ENCODE measurements around the gene GPR17.

GPR17 gene

GRCh38 chr2:127609818-127610217 lies 36.1 kb upstream of the GPR17 start:
- no peak for DNase-seq (ENCODE audit: low spot score)
- no peak for TF ChIP-seq CTCF (IDR thresholded peaks at IDR 0.05; ENCODE audit: extremely low read depth, missing control alignments)

- no peak for TF ChIP-seq CTCF (IDR thresholded peaks at IDR 0.05; ENCODE audit: extremely low read depth, missing control alignments)
- no peak for DNase-seq (ENCODE audit: low spot score)
Measured at GRCh38 chr2:127610561-127610960, 35.4 kb upstream of the GPR17 start.

GRCh38 chr2:127611076-127611925 lies 34.7 kb upstream of the GPR17 start:
- TF ChIP-seq CTCF (IDR thresholded peaks at IDR 0.05; ENCODE audit: extremely low read depth, missing control alignments): no peak

GRCh38 chr2:127612111-127612822 lies 33.7 kb upstream of the GPR17 start:
- no peak for DNase-seq (ENCODE audit: low spot score)
- TF ChIP-seq CTCF (IDR thresholded peaks at IDR 0.05; ENCODE audit: extremely low read depth, missing control alignments): no peak

More at GRCh38 chr2:127611076-127611925, 34.7 kb upstream of the GPR17 start:
- DNase-seq (ENCODE audit: low spot score): no peak

- no peak for TF ChIP-seq CTCF (IDR thresholded peaks at IDR 0.05; ENCODE audit: extremely low read depth, missing control alignments)
- no peak for DNase-seq (ENCODE audit: low spot score)
Measured at GRCh38 chr2:127614246-127614645, 31.7 kb upstream of the GPR17 start.

- DNase-seq (ENCODE audit: low spot score): no peak
- no peak for TF ChIP-seq CTCF (IDR thresholded peaks at IDR 0.05; ENCODE audit: extremely low read depth, missing control alignments)
Measured at GRCh38 chr2:127614731-127615130, 31.2 kb upstream of the GPR17 start.

GRCh38 chr2:127615511-127616166 lies 30.3 kb upstream of the GPR17 start:
- no peak for TF ChIP-seq CTCF (IDR thresholded peaks at IDR 0.05; ENCODE audit: extremely low read depth, missing control alignments)
- no peak for DNase-seq (ENCODE audit: low spot score)

Measured in GM20000 (cell line).